ENCODE results near the gene CHODL. TPM values are rescaled to one million over a fixed set of nuclear protein-coding genes. Genes with fewer than 3 reads are reported as not detected.

Gene CHODL
- polyA plus RNA-seq, 1 of the 3 experiments (the other 2 are of a cell fraction) = not detected

DNA sequence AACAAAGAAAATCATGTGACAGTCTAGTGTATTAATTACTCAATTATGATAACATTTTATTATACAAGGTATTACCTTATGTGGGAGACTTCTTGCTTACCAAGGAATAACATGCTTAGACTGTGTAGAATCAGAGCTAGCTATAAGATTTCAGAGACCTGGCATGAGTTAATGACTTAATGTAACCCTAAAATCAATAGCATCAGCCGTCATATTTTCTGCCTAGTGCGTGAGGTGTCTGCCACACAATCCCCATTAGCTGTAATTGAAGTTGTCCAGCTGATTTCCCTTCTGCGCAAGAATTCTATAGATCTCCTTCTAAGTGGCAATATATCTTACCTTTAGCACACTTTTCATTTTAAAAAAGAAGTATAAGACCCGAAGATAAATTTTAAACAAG lies 28.8 kb downstream of the CHODL start:
- Histone ChIP-seq H3F3A (replicated peaks; ENCODE audit: insufficient read depth) (no peaks in the 10 kb centered on the region), H4K20me1 (ENCODE audit: insufficient read depth) (no peaks in the 10 kb centered on the region), H3K27ac (ENCODE audit: low read depth in 2 of 2, low read length in 1 of 2) (no peak overlapping the region), H3K9me3 (no peaks in the 10 kb centered on the region), H3K4me3 (ENCODE audit: low read depth in 2 of 2, low read length in 1 of 2) (no peak overlapping the region), H3K27me3 (ENCODE audit: insufficient read depth) (no peaks in the 10 kb centered on the region), H3K36me3 (replicated peaks in 1 of 2; ENCODE audit: control insufficient read depth in 1 of 2, insufficient read depth in 2 of 2, low read length in 1 of 2) (no peaks in the 10 kb centered on the region), H3K9ac (no peak overlapping the region), H3K4me1 (ENCODE audit: control insufficient read depth in 1 of 2, insufficient read depth in 2 of 2, low read depth in 1 of 2, low read length in 1 of 2) (no peaks in the 10 kb centered on the region), H3K79me2 (ENCODE audit: insufficient read depth) (no peaks in the 10 kb centered on the region), H2AFZ (ENCODE audit: low read depth) (no peak overlapping the region), H3K9me2 (no peaks in the 10 kb centered on the region), H3K4me2 (no peak overlapping the region)
- WGBS (ENCODE audit: low lambda C conversion rate) = 14% methylated on average over 4 of the region's 4 CpGs
- ChIA-PET POLR2A (no interaction called here), CTCF (no interaction called here)
- TF ChIP-seq RFX5 (IDR thresholded peaks at IDR 0.05; ENCODE audit: low read length) (no peak), MXI1 (IDR thresholded peaks at IDR 0.05; ENCODE audit: low read depth, low read length) (no peak), POLR2AphosphoS5 (IDR thresholded peaks at IDR 0.05; ENCODE audit: low read depth, low read length) (no peak), EP300 (IDR thresholded peaks at IDR 0.05; ENCODE audit: borderline replicate concordance in 1 of 2, low read depth in 1 of 2, low read length in 1 of 2) (no peak), SIN3A (IDR thresholded peaks at IDR 0.05; ENCODE audit: borderline replicate concordance, low read depth, low read length) (no peak), JUND (IDR thresholded peaks at IDR 0.05) (no peak), CHD2 (IDR thresholded peaks at IDR 0.05; ENCODE audit: low read length, partially characterized antibody) (no peak), RAD21 (IDR thresholded peaks at IDR 0.05; ENCODE audit: low read length) (no peak), GATA2 (CRISPR knock-in tag; IDR thresholded peaks at IDR 0.05) (no peak)
- no peak for DNase-seq

DNA sequence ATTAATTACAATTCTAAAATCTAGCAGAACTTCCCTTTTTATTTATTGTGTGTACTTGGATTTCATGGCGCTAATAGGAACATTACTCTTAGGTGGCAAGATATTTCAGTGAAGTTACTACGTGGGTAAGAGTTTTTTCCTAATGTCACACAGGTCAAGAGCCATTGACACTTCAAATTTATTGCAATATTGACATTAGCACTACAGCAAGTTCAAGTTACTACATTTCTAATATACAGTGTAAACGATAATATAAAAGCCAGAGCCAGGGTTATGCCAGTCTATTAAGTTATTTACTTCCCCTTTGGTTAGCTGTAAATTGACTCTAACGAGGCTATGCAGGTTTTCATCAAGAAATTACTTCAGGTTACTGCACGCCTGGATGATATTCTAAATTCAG lies 29.7 kb downstream of the CHODL start:
- Histone ChIP-seq H3F3A (replicated peaks; ENCODE audit: insufficient read depth) (no peaks in the 10 kb centered on the region), H3K27ac (ENCODE audit: low read depth in 2 of 2, low read length in 1 of 2) (no peak overlapping the region), H2AFZ (ENCODE audit: low read depth) (no peak overlapping the region), H4K20me1 (ENCODE audit: insufficient read depth) (no peaks in the 10 kb centered on the region), H3K79me2 (ENCODE audit: insufficient read depth) (no peaks in the 10 kb centered on the region), H3K4me2 (no peak overlapping the region), H3K27me3 (ENCODE audit: insufficient read depth) (no peaks in the 10 kb centered on the region), H3K9me3 (no peaks in the 10 kb centered on the region), H3K9me2 (no peaks in the 10 kb centered on the region), H3K36me3 (replicated peaks in 1 of 2; ENCODE audit: control insufficient read depth in 1 of 2, insufficient read depth in 2 of 2, low read length in 1 of 2) (no peaks in the 10 kb centered on the region), H3K4me1 (ENCODE audit: control insufficient read depth in 1 of 2, insufficient read depth in 2 of 2, low read depth in 1 of 2, low read length in 1 of 2) (no peaks in the 10 kb centered on the region), H3K4me3 (ENCODE audit: low read depth in 2 of 2, low read length in 1 of 2) (no peak overlapping the region), H3K9ac (no peak overlapping the region)
- DNase-seq = no peak
- POLR2A ChIA-PET = no interaction called here
- CTCF ChIA-PET = interaction anchor here (1.6 kb wide), 1 partner anchor 25 kb away, joined by 4 read pairs; no protein-coding TSS in a partner anchor
- 1% methylated on average over 5 of the region's 5 CpGs for WGBS (ENCODE audit: low lambda C conversion rate)
- TF ChIP-seq, protein P1, sequence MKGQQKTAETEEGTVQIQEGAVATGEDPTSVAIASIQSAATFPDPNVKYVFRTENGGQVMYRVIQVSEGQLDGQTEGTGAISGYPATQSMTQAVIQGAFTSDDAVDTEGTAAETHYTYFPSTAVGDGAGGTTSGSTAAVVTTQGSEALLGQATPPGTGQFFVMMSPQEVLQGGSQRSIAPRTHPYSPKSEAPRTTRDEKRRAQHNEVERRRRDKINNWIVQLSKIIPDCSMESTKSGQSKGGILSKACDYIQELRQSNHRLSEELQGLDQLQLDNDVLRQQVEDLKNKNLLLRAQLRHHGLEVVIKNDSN (IDR thresholded peaks at IDR 0.05; ENCODE audit: borderline replicate concordance, low read depth) = no peak
- TF ChIP-seq GATA2 (CRISPR knock-in tag; IDR thresholded peaks at IDR 0.05) (no peak), POLR2AphosphoS5 (IDR thresholded peaks at IDR 0.05; ENCODE audit: low read depth, low read length) (no peak), TCF12 (IDR thresholded peaks at IDR 0.05) (no peak), JUND (IDR thresholded peaks at IDR 0.05) (no peak), SIN3A (IDR thresholded peaks at IDR 0.05; ENCODE audit: borderline replicate concordance, low read depth, low read length) (no peak), CTCF (IDR thresholded peaks at IDR 0.05) (no peak), MEF2A (IDR thresholded peaks at IDR 0.05; ENCODE audit: borderline replicate concordance, low read depth) (no peak), TEAD4 (IDR thresholded peaks at IDR 0.05; ENCODE audit: borderline replicate concordance, insufficient read depth) (no peak), PBX3 (IDR thresholded peaks at IDR 0.05) (no peak), FOXJ3 (CRISPR knock-in tag; IDR thresholded peaks at IDR 0.05) (no peak), YY1 (IDR thresholded peaks at IDR 0.05; ENCODE audit: low read depth) (no peak), GABPA (IDR thresholded peaks at IDR 0.05; ENCODE audit: low read depth) (no peak), ZBTB33 (IDR thresholded peaks at IDR 0.05; ENCODE audit: borderline replicate concordance, low read depth) (no peak)
- TF ChIP-seq, protein P2, sequence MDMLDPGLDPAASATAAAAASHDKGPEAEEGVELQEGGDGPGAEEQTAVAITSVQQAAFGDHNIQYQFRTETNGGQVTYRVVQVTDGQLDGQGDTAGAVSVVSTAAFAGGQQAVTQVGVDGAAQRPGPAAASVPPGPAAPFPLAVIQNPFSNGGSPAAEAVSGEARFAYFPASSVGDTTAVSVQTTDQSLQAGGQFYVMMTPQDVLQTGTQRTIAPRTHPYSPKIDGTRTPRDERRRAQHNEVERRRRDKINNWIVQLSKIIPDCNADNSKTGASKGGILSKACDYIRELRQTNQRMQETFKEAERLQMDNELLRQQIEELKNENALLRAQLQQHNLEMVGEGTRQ (IDR thresholded peaks at IDR 0.05; ENCODE audit: borderline replicate concordance, low read depth, low read length) = no peak
- TF ChIP-seq, protein P3, sequence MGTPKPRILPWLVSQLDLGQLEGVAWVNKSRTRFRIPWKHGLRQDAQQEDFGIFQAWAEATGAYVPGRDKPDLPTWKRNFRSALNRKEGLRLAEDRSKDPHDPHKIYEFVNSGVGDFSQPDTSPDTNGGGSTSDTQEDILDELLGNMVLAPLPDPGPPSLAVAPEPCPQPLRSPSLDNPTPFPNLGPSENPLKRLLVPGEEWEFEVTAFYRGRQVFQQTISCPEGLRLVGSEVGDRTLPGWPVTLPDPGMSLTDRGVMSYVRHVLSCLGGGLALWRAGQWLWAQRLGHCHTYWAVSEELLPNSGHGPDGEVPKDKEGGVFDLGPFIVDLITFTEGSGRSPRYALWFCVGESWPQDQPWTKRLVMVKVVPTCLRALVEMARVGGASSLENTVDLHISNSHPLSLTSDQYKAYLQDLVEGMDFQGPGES (IDR thresholded peaks at IDR 0.05; ENCODE audit: low read depth, low read length) = no peak
